PC-9 (cell line): ENCODE data around the gene RDM1.

Source experiments
- CTCF ChIP-seq: fragments of 200-600 bp; sonication (generic); conservative IDR thresholded peaks from 2 replicates; pipeline ENCODE4 v1.6.1; 2017; ENCODE audit warnings: mixed run types, antibody characterized with exemption, mild to moderate bottlenecking, moderate library complexity
- EZH2 ChIP-seq: fragments of 200-600 bp; sonication (generic); IDR thresholded peaks from 2 replicates; pipeline ENCODE4 v1.8.0; 2017; ENCODE audit warnings: antibody characterized with exemption, low read depth

GRCh38 chr17:35890774-35891155 lies 39.8 kb downstream of the RDM1 start:
- TF ChIP-seq EZH2 (no peak), CTCF (no peak)
